H9 (cell line): ENCODE measurements around the gene MAPRE3. TPM values are rescaled to one million over a fixed set of nuclear protein-coding genes. Genes with fewer than 3 reads are reported as not detected.

Experiments used
- DNase-seq: peaks from one replicate; pipeline ENCODE4 v3.0.0-alpha.2; 2017
- H2AFZ ChIP-seq: one replicate; pipeline ENCODE4 v1.6.1; 2013; ENCODE audit warnings: mild to moderate bottlenecking, low read length, control low read depth, moderate library complexity
- H2AK5ac ChIP-seq: 2 replicates; pipeline ENCODE4 v1.6.1; 2013; ENCODE audit warnings: low read length, control low read depth, mixed read lengths; ENCODE audit not compliant: insufficient read length
- H2BK120ac ChIP-seq: one replicate; pipeline ENCODE4 v1.6.1; 2013; ENCODE audit warnings: low read depth, mild to moderate bottlenecking, low read length, control low read depth, inconsistent platforms; ENCODE audit not compliant: poor library complexity, severe bottlenecking
- H2BK12ac ChIP-seq: 2 replicates; pipeline ENCODE4 v1.6.1; 2013; ENCODE audit warnings: low read length, control low read depth, mixed read lengths, low read depth; ENCODE audit not compliant: insufficient read length
- H2BK15ac ChIP-seq: 2 replicates; pipeline ENCODE4 v1.6.1; 2013; ENCODE audit warnings: low read depth, low read length, control low read depth
- H2BK20ac ChIP-seq: one replicate; pipeline ENCODE4 v1.6.1; 2013; ENCODE audit warnings: low read depth, mild to moderate bottlenecking, low read length, control low read depth, inconsistent platforms; ENCODE audit not compliant: poor library complexity, severe bottlenecking
- H2BK5ac ChIP-seq: 2 replicates; pipeline ENCODE4 v1.6.1; 2013; ENCODE audit warnings: low read length, control low read depth, mixed read lengths; ENCODE audit not compliant: insufficient read length
- H3K14ac ChIP-seq: 2 replicates; pipeline ENCODE4 v1.6.1; 2013; ENCODE audit warnings: low read length, control low read depth; ENCODE audit not compliant: insufficient read depth
- H3K18ac ChIP-seq: 2 replicates; pipeline ENCODE4 v1.6.1; 2013; ENCODE audit warnings: low read depth, mild to moderate bottlenecking, mixed read lengths, low read length, control low read depth; ENCODE audit not compliant: insufficient read length
- H3K23ac ChIP-seq: 2 replicates; pipeline ENCODE4 v1.6.1; 2013; ENCODE audit warnings: low read length, control low read depth, mixed read lengths, low read depth; ENCODE audit not compliant: insufficient read length
- H3K23me2 ChIP-seq: 2 replicates; pipeline ENCODE4 v1.6.1; 2013; ENCODE audit warnings: low read depth, mild to moderate bottlenecking, mixed read lengths, low read length, control low read depth; ENCODE audit not compliant: insufficient read length, poor library complexity, severe bottlenecking
- H3K27ac ChIP-seq: 2 replicates; pipeline ENCODE4 v1.5.1; 2013; ENCODE audit warnings: low read length, control low read depth, mixed read lengths, low read depth; ENCODE audit not compliant: insufficient read length
- H3K27me3 ChIP-seq: 2 replicates; pipeline ENCODE4 v1.6.1; 2013; ENCODE audit warnings: low read length, control low read depth, inconsistent platforms; ENCODE audit not compliant: insufficient read depth
- H3K4ac ChIP-seq: 2 replicates; pipeline ENCODE4 v1.6.1; 2013; ENCODE audit warnings: low read depth, mild to moderate bottlenecking, control low read depth, inconsistent platforms, low read length, moderate library complexity
- H3K4me1 ChIP-seq: 2 replicates; pipeline ENCODE4 v1.6.1; 2013; ENCODE audit warnings: low read length, control low read depth, inconsistent platforms; ENCODE audit not compliant: insufficient read depth
- H3K4me2 ChIP-seq: 2 replicates; pipeline ENCODE4 v1.6.1; 2013; ENCODE audit warnings: low read length, control low read depth, mixed read lengths; ENCODE audit not compliant: insufficient read length, insufficient read depth
- H3K56ac ChIP-seq: 2 replicates; pipeline ENCODE4 v1.6.1; 2013; ENCODE audit warnings: low read depth, mild to moderate bottlenecking, mixed read lengths, low read length, control low read depth; ENCODE audit not compliant: insufficient read length
- H3K79me1 ChIP-seq: 2 replicates; pipeline ENCODE4 v1.6.1; 2013; ENCODE audit warnings: low read depth, mild to moderate bottlenecking, moderate library complexity, low read length, control low read depth, inconsistent platforms; ENCODE audit not compliant: insufficient read depth, poor library complexity, severe bottlenecking
- H3K79me2 ChIP-seq: 2 replicates; pipeline ENCODE4 v1.6.1; 2013; ENCODE audit warnings: low read length, control low read depth, inconsistent platforms; ENCODE audit not compliant: insufficient read depth
- H3K9ac ChIP-seq: 2 replicates; pipeline ENCODE4 v1.6.1; 2013; ENCODE audit warnings: low read length, control low read depth, mixed read lengths; ENCODE audit not compliant: insufficient read length; ENCODE audit errors: extremely low read depth
- H3K9me3 ChIP-seq: one replicate; pipeline ENCODE4 v1.6.1; 2013; ENCODE audit warnings: low read depth, low read length, inconsistent platforms; ENCODE audit not compliant: control insufficient read depth
- H3T11ph ChIP-seq: one replicate; pipeline ENCODE4 v1.6.1; 2013; ENCODE audit warnings: mild to moderate bottlenecking, low read length, control low read depth, inconsistent platforms
- H4K20me1 ChIP-seq: one replicate; pipeline ENCODE4 v1.6.1; 2013; ENCODE audit not compliant: control insufficient read depth, insufficient read length, insufficient read depth
- H4K5ac ChIP-seq: 2 replicates; pipeline ENCODE4 v1.6.1; 2013; ENCODE audit warnings: low read depth, mild to moderate bottlenecking, mixed read lengths, low read length, control low read depth; ENCODE audit not compliant: insufficient read length
- H4K8ac ChIP-seq: replicated peaks from 2 replicates; pipeline ENCODE4 v1.6.1; 2013; ENCODE audit warnings: low read length, control low read depth, mixed read lengths, low read depth; ENCODE audit not compliant: insufficient read length
- H4K91ac ChIP-seq: 2 replicates; pipeline ENCODE4 v1.6.1; 2013; ENCODE audit warnings: low read depth, mild to moderate bottlenecking, moderate library complexity, mixed read lengths, low read length, control low read depth; ENCODE audit not compliant: insufficient read length
- H3K27ac Mint-ChIP-seq, 3 experiments: 2 replicates in 2 of 3; 3 replicates in 1 of 3; pipeline ENCODE4 v1.8.0; 2020 to 2021; ENCODE audit warnings: mixed read lengths in 3 of 3, mild to moderate bottlenecking in 1 of 3, moderate library complexity in 1 of 3
- H3K27me3 Mint-ChIP-seq: 2 replicates; pipeline ENCODE4 v1.8.0; 2021; ENCODE audit warnings: low read depth, mild to moderate bottlenecking, moderate library complexity, mixed read lengths
- H3K36me3 Mint-ChIP-seq, 3 experiments: 2 replicates in 2 of 3; 3 replicates in 1 of 3; pipeline ENCODE4 v1.8.0; 2020 to 2021; ENCODE audit warnings: low read depth in 3 of 3, mixed read lengths in 3 of 3; ENCODE audit not compliant: insufficient read depth in 1 of 3
- H3K4me1 Mint-ChIP-seq, 2 experiments: 2 replicates each; pipeline ENCODE4 v1.8.0; 2020; ENCODE audit warnings: mixed read lengths in 2 of 2
- H3K4me3 Mint-ChIP-seq, 2 experiments: 2 replicates in 1 of 2; 3 replicates in 1 of 2; pipeline ENCODE4 v1.8.0; 2020 to 2021; ENCODE audit warnings: mild to moderate bottlenecking in 2 of 2, mixed read lengths in 2 of 2, moderate library complexity in 1 of 2
- H3K9me3 Mint-ChIP-seq, 2 experiments: 2 replicates in 1 of 2; 3 replicates in 1 of 2; pipeline ENCODE4 v1.8.0; 2020; ENCODE audit warnings: mild to moderate bottlenecking in 2 of 2, mixed read lengths in 2 of 2, moderate library complexity in 1 of 2
- total RNA-seq: library from RNA; stranded (reverse); gene quantifications from 2 replicates; pipeline ENCODE4 v1.2.1, GENCODE V29; 2021
- TF ChIP-seq, protein P1 (sequence below): fragments of 200-600 bp; sonication (generic); conservative IDR thresholded peaks from 3 replicates; pipeline ENCODE4 v1.8.0; 2021; ENCODE audit warnings: antibody characterized with exemption, mild to moderate bottlenecking

MAPRE3 gene
- total RNA-seq, 1 experiment from 2014 or later: 2.0 TPM

DNA sequence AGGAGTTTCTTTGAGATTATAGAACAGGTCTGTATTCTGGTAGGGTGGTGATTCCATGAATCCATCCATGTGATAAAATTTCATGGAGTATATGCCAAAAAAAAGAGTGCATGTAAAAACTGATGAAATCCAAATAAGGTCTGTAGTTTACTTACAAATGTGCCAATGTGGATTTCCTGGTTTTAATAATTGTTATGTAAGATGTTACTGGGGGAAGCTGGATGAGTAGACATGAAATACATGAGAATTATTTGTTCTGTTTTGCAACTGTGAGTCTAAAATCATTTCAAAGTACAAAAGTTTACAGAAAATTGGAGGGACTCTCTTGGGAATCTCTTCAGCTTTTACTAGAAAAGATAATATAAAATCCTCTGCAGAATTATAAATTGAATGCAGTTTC lies 38.6 kb downstream of the MAPRE3 start:
- no peak overlapping the region for H3K4me3 Mint-ChIP-seq
- no peak overlapping the region for H3K18ac ChIP-seq
- H3K4me1 ChIP-seq: no peaks in the 10 kb centered on the region

More for the DNA sequence above, 38.6 kb downstream of the MAPRE3 start:
- Histone ChIP-seq H4K91ac (no peak overlapping the region), H3K4me2 (no peak overlapping the region), H2BK15ac (no peak overlapping the region), H3K27me3 (no peaks in the 10 kb centered on the region), H2BK12ac (no peak overlapping the region), H2AFZ (no peak overlapping the region), H2AK5ac (no peak overlapping the region), H3K56ac (no peak overlapping the region), H3K27ac (no peak overlapping the region), H3K4ac (no peak overlapping the region), H3K23ac (no peak overlapping the region), H4K20me1 (no peaks in the 10 kb centered on the region), H3K9ac (no peak overlapping the region), H2BK120ac (no peak overlapping the region), H2BK5ac (no peak overlapping the region), H4K5ac (no peak overlapping the region), H2BK20ac (no peak overlapping the region), H3K79me2 (no peaks in the 10 kb centered on the region), H3K9me3 (peaks cover 18% of the 10 kb centered on the region), H3T11ph (no peak overlapping the region), H3K23me2 (no peaks in the 10 kb centered on the region), H3K14ac (no peak overlapping the region), H4K8ac (no peak overlapping the region), H3K79me1 (no peaks in the 10 kb centered on the region)
- TF ChIP-seq, protein P1, sequence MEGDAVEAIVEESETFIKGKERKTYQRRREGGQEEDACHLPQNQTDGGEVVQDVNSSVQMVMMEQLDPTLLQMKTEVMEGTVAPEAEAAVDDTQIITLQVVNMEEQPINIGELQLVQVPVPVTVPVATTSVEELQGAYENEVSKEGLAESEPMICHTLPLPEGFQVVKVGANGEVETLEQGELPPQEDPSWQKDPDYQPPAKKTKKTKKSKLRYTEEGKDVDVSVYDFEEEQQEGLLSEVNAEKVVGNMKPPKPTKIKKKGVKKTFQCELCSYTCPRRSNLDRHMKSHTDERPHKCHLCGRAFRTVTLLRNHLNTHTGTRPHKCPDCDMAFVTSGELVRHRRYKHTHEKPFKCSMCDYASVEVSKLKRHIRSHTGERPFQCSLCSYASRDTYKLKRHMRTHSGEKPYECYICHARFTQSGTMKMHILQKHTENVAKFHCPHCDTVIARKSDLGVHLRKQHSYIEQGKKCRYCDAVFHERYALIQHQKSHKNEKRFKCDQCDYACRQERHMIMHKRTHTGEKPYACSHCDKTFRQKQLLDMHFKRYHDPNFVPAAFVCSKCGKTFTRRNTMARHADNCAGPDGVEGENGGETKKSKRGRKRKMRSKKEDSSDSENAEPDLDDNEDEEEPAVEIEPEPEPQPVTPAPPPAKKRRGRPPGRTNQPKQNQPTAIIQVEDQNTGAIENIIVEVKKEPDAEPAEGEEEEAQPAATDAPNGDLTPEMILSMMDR: no peak
- no peak for DNase-seq
- H3K9me3 Mint-ChIP-seq: peaks cover 13 to 19% of the 10 kb centered on the region in 2 experiments
- peaks cover 10% of the 10 kb centered on the region; the same call in 1 of the 2 replicates for H3K27me3 Mint-ChIP-seq
- H3K4me1 Mint-ChIP-seq: no peaks in the 10 kb centered on the region
- no peak overlapping the region for H3K27ac Mint-ChIP-seq
- H3K36me3 Mint-ChIP-seq: peaks cover 11 to 20% (median 17%) of the 10 kb centered on the region in 3 experiments
